ENCODE results near the gene PAX1. TPM values are rescaled to one million over a fixed set of nuclear protein-coding genes. Genes with fewer than 3 reads are reported as not detected.

PAX1 gene
- total RNA-seq, 1 donor, result under 0.01 TPM

- H3K36me3 ChIP-seq (ENCODE audit: insufficient read depth, low read length), result no peaks in the 10 kb centered on the region
- H3K27me3 ChIP-seq (ENCODE audit: insufficient read depth, low read length), result no peaks in the 10 kb centered on the region
- no peak for TF ChIP-seq CTCF (IDR thresholded peaks at IDR 0.05; ENCODE audit: extremely low read depth, low read depth, low read length)
- H2AFZ ChIP-seq (ENCODE audit: low read length), result no peak overlapping the region
- no peak overlapping the region for H3K4me3 ChIP-seq (ENCODE audit: insufficient read depth, low read length)
- peaks cover 3% of the 10 kb centered on the region for H3K9me3 ChIP-seq (ENCODE audit: low read depth, low read length)
- no peaks in the 10 kb centered on the region for H3K4me1 ChIP-seq (ENCODE audit: insufficient read depth, low read length)
- H3K27ac ChIP-seq (ENCODE audit: low read depth, low read length), result no peak overlapping the region
- DNase-seq (ENCODE audit: insufficient read length, low spot score, missing footprints), result no peak
- H4K20me1 ChIP-seq (ENCODE audit: insufficient read depth, low read length), result no peaks in the 10 kb centered on the region
- no peak overlapping the region for H3K4me2 ChIP-seq (ENCODE audit: insufficient read depth, low read length)
- no peaks in the 10 kb centered on the region for H3K79me2 ChIP-seq (ENCODE audit: insufficient read depth, low read length)
Measured at GRCh38 chr20:21677781-21678180, 27.7 kb upstream of the PAX1 start.

- H2AFZ ChIP-seq (ENCODE audit: low read length), result no peak overlapping the region
- no peaks in the 10 kb centered on the region for H3K27me3 ChIP-seq (ENCODE audit: insufficient read depth, low read length)
- no peak overlapping the region for H3K4me3 ChIP-seq (ENCODE audit: insufficient read depth, low read length)
- H3K79me2 ChIP-seq (ENCODE audit: insufficient read depth, low read length), result no peaks in the 10 kb centered on the region
- H4K20me1 ChIP-seq (ENCODE audit: insufficient read depth, low read length), result no peaks in the 10 kb centered on the region
- peaks cover 3% of the 10 kb centered on the region for H3K9me3 ChIP-seq (ENCODE audit: low read depth, low read length)
- no peak for DNase-seq (ENCODE audit: insufficient read length, low spot score, missing footprints)
- H3K27ac ChIP-seq (ENCODE audit: low read depth, low read length), result no peak overlapping the region
- H3K36me3 ChIP-seq (ENCODE audit: insufficient read depth, low read length), result no peaks in the 10 kb centered on the region
- H3K4me1 ChIP-seq (ENCODE audit: insufficient read depth, low read length), result no peaks in the 10 kb centered on the region
- no peak overlapping the region for H3K4me2 ChIP-seq (ENCODE audit: insufficient read depth, low read length)
- TF ChIP-seq CTCF (IDR thresholded peaks at IDR 0.05; ENCODE audit: extremely low read depth, low read depth, low read length), result no peak
Measured at GRCh38 chr20:21681234-21681921, 24.1 kb upstream of the PAX1 start.

- Histone ChIP-seq H2AFZ (ENCODE audit: low read length) (no peak overlapping the region), H4K20me1 (ENCODE audit: insufficient read depth, low read length) (no peaks in the 10 kb centered on the region), H3K36me3 (ENCODE audit: insufficient read depth, low read length) (no peaks in the 10 kb centered on the region), H3K79me2 (ENCODE audit: insufficient read depth, low read length) (no peaks in the 10 kb centered on the region), H3K4me2 (ENCODE audit: insufficient read depth, low read length) (no peak overlapping the region), H3K4me1 (ENCODE audit: insufficient read depth, low read length) (no peaks in the 10 kb centered on the region), H3K4me3 (ENCODE audit: insufficient read depth, low read length) (no peak overlapping the region), H3K27ac (ENCODE audit: low read depth, low read length) (no peak overlapping the region), H3K9me3 (ENCODE audit: low read depth, low read length) (no peaks in the 10 kb centered on the region), H3K27me3 (ENCODE audit: insufficient read depth, low read length) (no peaks in the 10 kb centered on the region)
- DNase-seq (ENCODE audit: insufficient read length, low spot score, missing footprints), result no peak
- TF ChIP-seq CTCF (IDR thresholded peaks at IDR 0.05; ENCODE audit: extremely low read depth, low read depth, low read length), result no peak
Measured at GRCh38 chr20:21681922-21682318, 23.5 kb upstream of the PAX1 start.

- Histone ChIP-seq H3K27me3 (ENCODE audit: insufficient read depth, low read length) (no peaks in the 10 kb centered on the region), H3K36me3 (ENCODE audit: insufficient read depth, low read length) (no peaks in the 10 kb centered on the region), H2AFZ (ENCODE audit: low read length) (no peak overlapping the region), H3K79me2 (ENCODE audit: insufficient read depth, low read length) (no peaks in the 10 kb centered on the region), H3K4me2 (ENCODE audit: insufficient read depth, low read length) (no peak overlapping the region), H3K27ac (ENCODE audit: low read depth, low read length) (no peak overlapping the region), H3K9me3 (ENCODE audit: low read depth, low read length) (no peaks in the 10 kb centered on the region), H3K4me3 (ENCODE audit: insufficient read depth, low read length) (no peak overlapping the region), H4K20me1 (ENCODE audit: insufficient read depth, low read length) (no peaks in the 10 kb centered on the region), H3K4me1 (ENCODE audit: insufficient read depth, low read length) (no peaks in the 10 kb centered on the region)
- no peak for TF ChIP-seq CTCF (IDR thresholded peaks at IDR 0.05; ENCODE audit: extremely low read depth, low read depth, low read length)
- DNase-seq (ENCODE audit: insufficient read length, low spot score, missing footprints), result no peak
Measured at GRCh38 chr20:21682521-21682954, 22.9 kb upstream of the PAX1 start.
